HG02571 (cell line): ENCODE results near the gene MICB.

Experiments used
- ATAC-seq: cut with Tn5 transposase; IDR thresholded peaks from one replicate; pipeline ENCODE4 v1.9.1; 2021; ENCODE audit warnings: mild to moderate bottlenecking, moderate library complexity; ENCODE audit not compliant: unreplicated experiment

The MICB gene

GRCh38 chr6:31559606-31559957 lies 61.6 kb downstream of the MICB start:
- no peak for ATAC-seq

GRCh38 chr6:31559958-31560696 lies 62.2 kb downstream of the MICB start:
- ATAC-seq = no peak

GRCh38 chr6:31560697-31561058 lies 62.7 kb downstream of the MICB start:
- ATAC-seq = no peak
